ENCODE data around the gene ADCY1. TPM values are rescaled to one million over a fixed set of nuclear protein-coding genes. Genes with fewer than 3 reads are reported as not detected.

Gene ADCY1
- total and polyA plus RNA-seq, 2 donors (not counting 3 experiments of a cell fraction or from before 2014, with no cell fraction given), result 0.52 to 1.6 TPM

DNA sequence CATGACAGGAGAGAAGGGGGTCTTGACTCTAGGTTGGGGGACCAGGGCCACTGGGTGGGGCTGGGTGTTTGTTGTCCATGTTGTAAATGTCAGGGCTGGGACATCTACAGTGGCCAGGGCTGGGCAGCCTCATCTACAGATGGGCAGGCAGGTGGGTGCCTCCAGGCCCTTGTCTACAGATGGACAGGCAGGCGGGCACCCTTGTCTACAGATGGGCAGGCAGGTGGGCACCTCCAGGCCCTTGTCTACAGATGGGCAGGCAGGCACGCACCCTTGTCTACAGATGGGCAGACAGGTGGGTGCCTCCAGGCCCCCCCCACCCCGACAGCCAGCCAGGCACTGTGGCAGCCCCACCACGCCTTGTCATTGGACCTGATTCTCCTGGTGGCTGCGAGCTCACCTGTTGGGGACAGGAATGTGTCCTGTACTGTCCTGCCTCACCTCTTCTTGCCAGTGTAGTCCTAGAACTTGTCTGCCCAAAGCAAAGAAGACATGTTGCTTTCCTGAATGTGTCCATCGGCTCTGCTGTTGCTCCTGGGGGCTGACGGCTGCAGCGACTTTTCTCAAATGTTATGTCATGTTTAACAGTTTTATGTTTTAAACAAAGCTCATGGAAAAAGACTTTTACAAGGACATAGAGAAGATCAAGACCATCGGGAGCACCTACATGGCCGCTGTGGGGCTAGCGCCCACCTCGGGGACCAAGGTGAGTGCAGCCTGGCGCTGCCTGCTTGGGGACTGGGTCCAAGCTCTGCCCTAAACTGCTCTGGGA is 129.9 kb downstream of the ADCY1 start:
- Histone ChIP-seq H3K27me3 (ENCODE audit: control insufficient read depth in 2 of 2, insufficient read depth in 2 of 2, low read length in 2 of 2) (peaks cover 0 to 7% of the 10 kb centered on the region in 2 experiments), H3K4me3 (replicated peaks in 1 of 3; ENCODE audit: insufficient read depth in 1 of 3, low read depth in 1 of 3, low read length in 3 of 3) (no peak overlapping the region), H3K4me1 (ENCODE audit: control insufficient read depth, extremely low read depth, insufficient read depth, low read length) (no peaks in the 10 kb centered on the region), H3K9me1 (replicated peaks; ENCODE audit: control insufficient read depth, extremely low read depth, insufficient read depth, low read length) (no peaks in the 10 kb centered on the region), H2AFZ (ENCODE audit: low read depth, low read length) (no peak overlapping the region), H3K4me2 (ENCODE audit: insufficient read depth, low read length) (no peak overlapping the region), H4K20me1 (replicated peaks; ENCODE audit: control insufficient read depth, extremely low read depth, insufficient read depth, low read length) (no peaks in the 10 kb centered on the region), H3K9me3 (replicated peaks; ENCODE audit: control insufficient read depth, insufficient read depth, low read length) (no peaks in the 10 kb centered on the region), H3K9ac (replicated peaks; ENCODE audit: extremely low read depth, insufficient read depth, low read length) (no peak overlapping the region), H3K36me3 (ENCODE audit: control insufficient read depth in 2 of 2, extremely low read depth in 1 of 2, insufficient read depth in 2 of 2, low read length in 2 of 2) (no peaks in the 10 kb centered on the region), H3K79me2 (ENCODE audit: control insufficient read depth, insufficient read depth, low read length) (no peaks in the 10 kb centered on the region), H3K27ac (ENCODE audit: insufficient read depth, low read depth, low read length) (no peak overlapping the region)
- no TSS peak for BruUV-seq (replicated peaks)
- CTCF ChIA-PET, result no interaction called here
- POLR2A ChIA-PET, result no interaction called here
- intact Hi-C loops (cut with micrococcal nuclease) (no loop called here), dilution Hi-C loops (cut with MboI; ENCODE audit: extremely low pct_ligation_motif_present, low sequenced_read_pairs) (no loop called here)
- FAIRE-seq, result no peak
- no peak for DNase-seq (ENCODE audit: low read depth, low spot score)
- TF ChIP-seq MYC (IDR thresholded peaks at IDR 0.05; ENCODE audit: low read depth, low read length) (no peak), FOS (IDR thresholded peaks at IDR 0.05; ENCODE audit: borderline replicate concordance, insufficient read depth, low read length) (no peak), GATA2 (IDR thresholded peaks at IDR 0.05; ENCODE audit: insufficient read depth, insufficient read length, low read depth, low read length) (no peak), EZH2 (IDR thresholded peaks at IDR 0.05; ENCODE audit: borderline replicate concordance, low read depth, low read length, severe bottlenecking) (no peak), POLR2A (IDR thresholded peaks at IDR 0.05; ENCODE audit: low read depth, low read length) (no peak)
- TF ChIP-seq, protein P1, sequence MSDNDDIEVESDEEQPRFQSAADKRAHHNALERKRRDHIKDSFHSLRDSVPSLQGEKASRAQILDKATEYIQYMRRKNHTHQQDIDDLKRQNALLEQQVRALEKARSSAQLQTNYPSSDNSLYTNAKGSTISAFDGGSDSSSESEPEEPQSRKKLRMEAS (IDR thresholded peaks at IDR 0.05; ENCODE audit: insufficient read depth, insufficient read length), result no peak

DNA sequence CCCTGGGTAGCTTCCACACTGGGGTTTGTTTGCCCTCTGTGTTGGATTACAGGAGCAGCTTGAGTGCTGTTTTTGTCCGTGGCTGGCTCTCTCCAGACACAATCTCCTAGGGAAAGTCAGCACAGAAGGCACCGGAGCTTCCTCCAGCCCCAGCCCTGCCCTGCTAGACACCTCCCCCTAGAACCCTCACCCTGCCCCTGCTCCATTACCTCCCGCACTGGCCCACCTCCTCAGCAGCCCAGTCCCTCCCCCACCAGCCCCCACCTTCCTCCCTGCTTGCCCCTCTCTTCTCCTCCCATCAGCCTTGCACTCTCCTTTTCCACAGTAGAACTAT is 130.5 kb downstream of the ADCY1 start:
- Histone ChIP-seq H3K27me3 (ENCODE audit: control insufficient read depth in 2 of 2, insufficient read depth in 2 of 2, low read length in 2 of 2) (peaks cover 0 to 7% of the 10 kb centered on the region in 2 experiments), H3K36me3 (ENCODE audit: control insufficient read depth in 2 of 2, extremely low read depth in 1 of 2, insufficient read depth in 2 of 2, low read length in 2 of 2) (no peaks in the 10 kb centered on the region), H4K20me1 (replicated peaks; ENCODE audit: control insufficient read depth, extremely low read depth, insufficient read depth, low read length) (no peaks in the 10 kb centered on the region), H3K79me2 (ENCODE audit: control insufficient read depth, insufficient read depth, low read length) (no peaks in the 10 kb centered on the region), H3K4me2 (ENCODE audit: insufficient read depth, low read length) (no peak overlapping the region), H2AFZ (ENCODE audit: low read depth, low read length) (no peak overlapping the region), H3K27ac (ENCODE audit: insufficient read depth, low read depth, low read length) (no peak overlapping the region), H3K9me3 (replicated peaks; ENCODE audit: control insufficient read depth, insufficient read depth, low read length) (no peaks in the 10 kb centered on the region), H3K4me3 (replicated peaks in 1 of 3; ENCODE audit: insufficient read depth in 1 of 3, low read depth in 1 of 3, low read length in 3 of 3) (no peak overlapping the region), H3K9ac (replicated peaks; ENCODE audit: extremely low read depth, insufficient read depth, low read length) (no peak overlapping the region), H3K4me1 (ENCODE audit: control insufficient read depth, extremely low read depth, insufficient read depth, low read length) (no peaks in the 10 kb centered on the region), H3K9me1 (replicated peaks; ENCODE audit: control insufficient read depth, extremely low read depth, insufficient read depth, low read length) (no peaks in the 10 kb centered on the region)
- ChIA-PET POLR2A (no interaction called here), CTCF (no interaction called here)
- BruUV-seq (replicated peaks), result no TSS peak
- intact Hi-C loops (cut with micrococcal nuclease), result no loop called here
- DNase-seq (ENCODE audit: low read depth, low spot score) (no peak), FAIRE-seq (no peak)
- TF ChIP-seq JUN (IDR thresholded peaks at IDR 0.05; ENCODE audit: borderline replicate concordance, insufficient read depth, insufficient read length, low read depth), result no peak
- TF ChIP-seq POLR2A (IDR thresholded peaks at IDR 0.05; ENCODE audit: low read depth, low read length), result no peak
- TF ChIP-seq POLR2AphosphoS5 (IDR thresholded peaks at IDR 0.05; ENCODE audit: insufficient read depth, low read depth, low read length), result no peak
- TF ChIP-seq GATA2 (IDR thresholded peaks at IDR 0.05; ENCODE audit: insufficient read depth, insufficient read length, low read depth, low read length), result no peak
- no peak for TF ChIP-seq MYC (IDR thresholded peaks at IDR 0.05; ENCODE audit: low read depth, low read length)
- TF ChIP-seq EZH2 (IDR thresholded peaks at IDR 0.05; ENCODE audit: borderline replicate concordance, low read depth, low read length, severe bottlenecking), result no peak
- TF ChIP-seq, protein P1 (IDR thresholded peaks at IDR 0.05; ENCODE audit: insufficient read depth, insufficient read length), result no peak
- no peak for TF ChIP-seq FOS (IDR thresholded peaks at IDR 0.05; ENCODE audit: borderline replicate concordance, insufficient read depth, low read length)
- TF ChIP-seq, protein P2, sequence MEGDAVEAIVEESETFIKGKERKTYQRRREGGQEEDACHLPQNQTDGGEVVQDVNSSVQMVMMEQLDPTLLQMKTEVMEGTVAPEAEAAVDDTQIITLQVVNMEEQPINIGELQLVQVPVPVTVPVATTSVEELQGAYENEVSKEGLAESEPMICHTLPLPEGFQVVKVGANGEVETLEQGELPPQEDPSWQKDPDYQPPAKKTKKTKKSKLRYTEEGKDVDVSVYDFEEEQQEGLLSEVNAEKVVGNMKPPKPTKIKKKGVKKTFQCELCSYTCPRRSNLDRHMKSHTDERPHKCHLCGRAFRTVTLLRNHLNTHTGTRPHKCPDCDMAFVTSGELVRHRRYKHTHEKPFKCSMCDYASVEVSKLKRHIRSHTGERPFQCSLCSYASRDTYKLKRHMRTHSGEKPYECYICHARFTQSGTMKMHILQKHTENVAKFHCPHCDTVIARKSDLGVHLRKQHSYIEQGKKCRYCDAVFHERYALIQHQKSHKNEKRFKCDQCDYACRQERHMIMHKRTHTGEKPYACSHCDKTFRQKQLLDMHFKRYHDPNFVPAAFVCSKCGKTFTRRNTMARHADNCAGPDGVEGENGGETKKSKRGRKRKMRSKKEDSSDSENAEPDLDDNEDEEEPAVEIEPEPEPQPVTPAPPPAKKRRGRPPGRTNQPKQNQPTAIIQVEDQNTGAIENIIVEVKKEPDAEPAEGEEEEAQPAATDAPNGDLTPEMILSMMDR (IDR thresholded peaks at IDR 0.05; ENCODE audit: extremely low read depth in 1 of 2, insufficient read depth in 1 of 2, low read depth in 1 of 2, low read length in 2 of 2), result no peak
- dilution Hi-C loops (cut with MboI; ENCODE audit: extremely low pct_ligation_motif_present, low sequenced_read_pairs), result no loop called here

Data from endothelial cell of umbilical vein (primary cell).